GM12891 (cell line): ENCODE data around the gene MOGAT2.
A peak's percentile ranks its signal among the peaks of the same experiment; 100 is the strongest.

ENCODE experiments used
- DNase-seq: peaks from one replicate; pipeline ENCODE4 v3.0.0; 2011; ENCODE audit warnings: low spot score; ENCODE audit not compliant: insufficient read length
- FAIRE-seq: peaks from 2 replicates; lab custom pipeline; 2011; peaks lifted over from hg19 to GRCh38; lab: Jason Lieb, UNC
- PAX5 ChIP-seq: IDR thresholded peaks from 2 replicates; pipeline ENCODE4 v1.6.1; 2011; ENCODE audit warnings: low read length, moderate library complexity, mild to moderate bottlenecking; ENCODE audit not compliant: insufficient read depth, severe bottlenecking
- POLR2A ChIP-seq: IDR thresholded peaks from 2 replicates; pipeline ENCODE4 v1.6.1; 2011; ENCODE audit warnings: low read depth, low read length, control low read depth
- POLR2AphosphoS5 ChIP-seq: IDR thresholded peaks from 2 replicates; pipeline ENCODE4 v1.6.1; 2011; ENCODE audit warnings: low read depth, low read length, control low read depth
- POU2F2 ChIP-seq: IDR thresholded peaks from 2 replicates; pipeline ENCODE4 v1.6.1; 2011; ENCODE audit warnings: low read depth, mild to moderate bottlenecking, control low read depth, low read length, moderate library complexity
- SPI1 ChIP-seq: IDR thresholded peaks from 2 replicates; pipeline ENCODE4 v1.6.1; 2011; ENCODE audit warnings: low read depth, low read length, control low read depth
- TAF1 ChIP-seq: IDR thresholded peaks from 2 replicates; pipeline ENCODE4 v1.6.1; 2011; ENCODE audit warnings: low read depth, low read length, control low read depth

Gene MOGAT2

GRCh38 chr11:75691804-75692203, 25.8 kb upstream of the MOGAT2 start:
- DNase-seq (no peak), FAIRE-seq (no peak)
- TF ChIP-seq TAF1 (no peak), PAX5 (no peak), POLR2A (no peak), SPI1 (no peak), POU2F2 (no peak), POLR2AphosphoS5 (no peak)

DNA sequence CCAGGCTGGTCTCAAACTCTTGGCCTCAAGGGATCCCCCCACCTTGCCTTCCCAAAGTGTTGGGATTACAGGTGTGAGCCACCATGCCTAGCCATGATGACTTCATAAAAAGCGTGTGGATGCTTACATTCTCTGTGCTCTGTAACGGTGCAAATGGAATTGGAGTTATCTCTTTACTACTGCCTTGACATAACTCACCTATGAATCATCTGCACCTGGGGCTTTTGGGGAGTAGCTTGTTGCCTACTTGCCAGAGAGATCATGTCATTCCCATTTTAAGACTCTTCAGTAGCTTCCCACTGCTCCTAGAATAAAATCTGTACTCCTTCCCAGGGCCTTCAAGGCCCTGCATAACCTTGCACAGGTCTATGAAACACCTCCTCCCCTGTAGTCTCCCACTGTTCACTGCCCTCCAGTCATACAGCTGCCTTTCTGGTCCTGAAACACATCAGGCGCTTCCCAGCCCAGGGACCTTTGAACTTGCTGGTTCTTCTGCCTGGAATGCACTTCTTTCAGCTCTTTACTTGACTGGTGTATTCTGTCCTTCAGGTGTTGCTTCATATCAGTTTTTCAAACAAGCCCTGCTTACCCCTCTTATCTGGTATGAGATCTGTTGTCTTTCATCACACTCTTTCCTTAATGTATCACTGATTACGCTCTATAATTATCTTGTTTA, 19.6 kb upstream of the MOGAT2 start:
- DNase-seq, result no peak
- TF ChIP-seq TAF1 (no peak), POLR2A (no peak), PAX5 (no peak), POLR2AphosphoS5 (no peak), SPI1 (no peak), POU2F2 (no peak)
- no peak for FAIRE-seq

DNA sequence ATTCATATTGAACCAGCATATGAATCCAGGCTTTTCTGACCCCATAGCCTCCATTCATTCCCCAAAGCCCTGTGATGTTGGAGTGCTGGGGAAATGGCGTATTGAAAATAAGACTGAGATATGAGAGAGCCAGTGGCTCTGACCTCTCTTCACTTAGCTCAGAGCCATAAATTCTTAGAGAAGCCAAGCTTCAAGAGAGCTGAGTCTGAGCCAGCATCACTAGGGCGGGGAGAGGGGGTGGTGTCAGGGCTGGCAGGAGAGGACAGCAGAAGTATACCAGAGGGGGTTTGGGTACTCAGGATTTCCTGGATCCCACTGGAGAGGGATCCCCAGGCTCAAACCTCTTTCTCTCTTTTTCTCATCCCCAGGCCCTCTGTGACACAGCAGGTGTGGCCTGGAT, 16.7 kb upstream of the MOGAT2 start:
- FAIRE-seq, result no peak
- no peak for DNase-seq
- no peak for TF ChIP-seq SPI1
- TF ChIP-seq PAX5, result no peak
- TF ChIP-seq TAF1, result no peak
- TF ChIP-seq POU2F2, result no peak
- TF ChIP-seq POLR2A, result no peak
- TF ChIP-seq POLR2AphosphoS5, result no peak

DNA sequence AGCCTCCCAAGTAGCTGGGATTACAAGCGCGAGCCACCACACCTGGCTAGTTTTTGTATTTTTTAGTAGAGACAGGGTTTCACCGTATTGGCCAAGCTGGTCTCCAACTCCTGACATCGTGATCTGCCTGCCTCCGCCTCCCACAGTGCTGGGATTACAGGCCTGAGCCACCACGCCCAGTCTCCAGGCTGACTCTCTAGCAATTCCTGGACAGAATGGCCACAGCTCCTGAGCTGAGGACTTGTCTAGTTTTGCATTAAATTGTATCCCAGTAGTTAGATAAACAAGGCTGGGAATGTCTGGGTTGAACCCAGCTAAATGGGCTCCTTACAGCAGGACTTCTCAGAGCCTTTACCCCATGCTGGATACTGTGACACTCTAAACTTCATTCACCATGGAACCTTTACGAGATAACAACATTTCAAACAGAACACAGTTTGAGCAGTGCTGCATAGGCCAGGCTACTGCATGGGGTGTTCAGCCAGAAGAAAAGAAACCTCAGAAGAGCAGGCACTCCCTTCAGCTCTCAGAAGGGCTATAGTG, 13.9 kb upstream of the MOGAT2 start:
- DNase-seq (no peak), FAIRE-seq (no peak)
- TF ChIP-seq POLR2AphosphoS5, result no peak
- TF ChIP-seq TAF1, result no peak
- no peak for TF ChIP-seq POU2F2
- TF ChIP-seq SPI1, result no peak
- TF ChIP-seq POLR2A, result no peak
- no peak for TF ChIP-seq PAX5

DNA sequence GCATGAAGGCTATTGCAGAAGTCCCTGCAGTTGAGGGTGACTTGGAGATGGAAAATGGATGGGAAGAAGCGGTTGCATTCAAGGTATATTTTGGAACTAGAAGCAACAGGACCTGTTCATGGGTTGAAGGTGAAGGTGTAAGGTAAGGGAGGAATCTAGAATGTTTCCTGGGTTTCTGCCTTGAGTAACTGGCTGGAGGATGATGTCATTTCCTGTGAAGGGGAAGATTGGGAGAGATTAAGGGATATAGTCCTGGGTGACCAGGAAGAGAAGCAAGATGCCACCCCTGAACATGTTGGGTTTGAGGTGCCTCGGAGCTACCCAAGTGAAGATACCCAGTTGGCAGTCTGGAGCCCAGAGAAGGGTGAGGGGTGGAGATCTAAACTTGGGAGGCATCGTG, 12.1 kb upstream of the MOGAT2 start:
- no peak for FAIRE-seq
- TF ChIP-seq SPI1, result no peak
- DNase-seq, result no peak

DNA sequence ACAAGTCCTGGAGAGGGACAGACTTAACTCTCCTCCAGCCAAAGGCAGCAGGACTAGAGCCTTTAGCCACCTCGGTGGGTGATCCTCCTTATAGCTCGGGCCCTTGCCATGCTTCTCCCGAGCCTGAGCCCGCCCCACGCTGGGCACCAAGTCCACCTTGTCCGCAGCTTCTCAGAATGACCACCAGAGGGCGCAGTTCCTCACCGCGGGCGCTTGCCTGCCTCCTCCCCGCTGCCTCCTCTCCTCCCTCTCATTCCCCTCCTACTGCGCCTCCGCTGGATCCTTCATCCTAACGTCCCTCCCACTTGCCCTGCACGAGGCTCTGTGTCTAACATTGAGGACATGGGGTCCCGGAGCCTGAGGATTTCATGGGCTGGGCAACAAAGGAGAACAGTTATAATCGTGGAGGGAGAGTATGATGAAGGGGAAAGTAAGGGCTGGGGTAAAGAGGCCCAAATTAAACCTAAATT, 11.3 kb upstream of the MOGAT2 start:
- TF ChIP-seq SPI1, result no peak
- TF ChIP-seq POU2F2, result no peak
- no peak for TF ChIP-seq POLR2AphosphoS5
- no peak for TF ChIP-seq TAF1
- no peak for TF ChIP-seq PAX5
- no peak for TF ChIP-seq POLR2A
- peak; percentile 65 for DNase-seq
- peak; percentile 83 for FAIRE-seq

- no peak for DNase-seq
- no peak for TF ChIP-seq SPI1
- no peak for TF ChIP-seq POLR2A
- no peak for TF ChIP-seq PAX5
- no peak for TF ChIP-seq TAF1
- TF ChIP-seq POLR2AphosphoS5, result no peak
- TF ChIP-seq POU2F2, result no peak
- FAIRE-seq, result no peak
Observed at GRCh38 chr11:75714211-75714610, 3.4 kb upstream of the MOGAT2 start.

- TF ChIP-seq POU2F2 (no peak), POLR2A (no peak), PAX5 (no peak), POLR2AphosphoS5 (no peak), SPI1 (no peak)
- DNase-seq (no peak), FAIRE-seq (no peak)
Observed at GRCh38 chr11:75715688-75716087, 1.9 kb upstream of the MOGAT2 start.

DNA sequence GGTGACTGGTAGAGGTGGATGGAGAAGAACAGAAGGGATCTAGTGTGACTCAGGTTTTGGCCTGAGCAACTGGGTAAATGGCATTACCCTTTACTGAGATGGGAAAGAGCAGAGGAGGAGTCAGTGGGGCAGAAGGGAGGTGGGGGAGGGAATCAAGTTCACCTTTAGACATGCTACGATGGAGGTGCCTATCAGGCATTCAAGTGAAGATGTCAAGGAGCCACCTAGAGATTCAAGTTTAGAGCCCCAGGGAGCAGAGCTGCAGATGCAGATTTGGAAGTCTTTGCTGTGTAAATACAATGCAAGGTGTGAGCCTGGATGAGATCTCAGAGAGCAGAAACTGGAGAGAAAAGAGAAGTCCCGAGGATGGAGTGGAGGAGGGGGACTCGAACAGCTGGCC, 979 bp upstream of the MOGAT2 start:
- no peak for FAIRE-seq
- TF ChIP-seq SPI1, result no peak
- no peak for TF ChIP-seq POLR2AphosphoS5
- no peak for DNase-seq

- DNase-seq (no peak), FAIRE-seq (no peak)
- TF ChIP-seq SPI1, result no peak
- TF ChIP-seq PAX5, result no peak
- TF ChIP-seq TAF1, result no peak
- no peak for TF ChIP-seq POLR2AphosphoS5
- TF ChIP-seq POLR2A, result no peak
- no peak for TF ChIP-seq POU2F2
Observed at GRCh38 chr11:75718419-75719339, 1.0 kb downstream of the MOGAT2 start.
